Hematopoietic multipotent progenitor cell treated with erythropoietin and hydrocortisone succinate and interleukin-3 and kit ligand, for 15 days (in vitro differentiated cells): ENCODE measurements around the gene CCNB1IP1.
"Not testable (repeated sequence)": the region's sequence is repeated elsewhere in the genome, so short reads cannot be mapped to it uniquely, and the experiment has no call there.

Experiments
- DNase-seq: peaks from one replicate; pipeline ENCODE4 v3.0.0-alpha.2; 2015; ENCODE audit warnings: low spot score

Gene CCNB1IP1

GRCh38 chr14:20332788-20333493 lies at the start of gene CCNB1IP1:
CCNB1IP1 (minus strand) TSS chr14:20333279; CDS start chr14:20316523, 16,756 bp downstream.
- peak; percentile 64 for DNase-seq

GRCh38 chr14:20382526-20382925 lies 49.4 kb upstream of the CCNB1IP1 start:
- DNase-seq = no peak

GRCh38 chr14:20381341-20381740 lies 48.3 kb upstream of the CCNB1IP1 start:
- no peak for DNase-seq

GRCh38 chr14:20380681-20381080 lies 47.6 kb upstream of the CCNB1IP1 start:
- no peak for DNase-seq

GRCh38 chr14:20379743-20380142 lies 46.7 kb upstream of the CCNB1IP1 start:
- no peak for DNase-seq

GRCh38 chr14:20377171-20377570 lies 44.1 kb upstream of the CCNB1IP1 start:
- no peak for DNase-seq

GRCh38 chr14:20376071-20376588 lies 43.1 kb upstream of the CCNB1IP1 start:
- DNase-seq = no peak

- DNase-seq = no peak
These were observed 42.4 kb upstream of the CCNB1IP1 start for GRCh38 chr14:20375471-20375870.

GRCh38 chr14:20372796-20373195 lies 39.7 kb upstream of the CCNB1IP1 start:
- DNase-seq = no peak

GRCh38 chr14:20365928-20366327 lies 32.8 kb upstream of the CCNB1IP1 start:
- DNase-seq = no peak

GRCh38 chr14:20358474-20358873 lies 25.4 kb upstream of the CCNB1IP1 start:
- not testable (repeated sequence) for DNase-seq

- no peak for DNase-seq
These were observed 23.3 kb upstream of the CCNB1IP1 start for GRCh38 chr14:20356422-20356821.

- no peak for DNase-seq
These were observed 17.8 kb upstream of the CCNB1IP1 start for GRCh38 chr14:20350860-20351259.

GRCh38 chr14:20350282-20350681 lies 17.2 kb upstream of the CCNB1IP1 start:
- DNase-seq = no peak

GRCh38 chr14:20347747-20348146 lies 14.7 kb upstream of the CCNB1IP1 start:
- DNase-seq = no peak

GRCh38 chr14:20346713-20347112 lies 13.6 kb upstream of the CCNB1IP1 start:
- no peak for DNase-seq

GRCh38 chr14:20345366-20345765 lies 12.3 kb upstream of the CCNB1IP1 start:
- no peak for DNase-seq

- no peak for DNase-seq
These were observed 10.8 kb upstream of the CCNB1IP1 start for GRCh38 chr14:20343862-20344220.

- peak; percentile 96 for DNase-seq
These were observed 10.2 kb upstream of the CCNB1IP1 start, which contains the start of gene PARP2 for GRCh38 chr14:20343092-20343861. PARP2 (plus strand) TSS chr14:20343635; CDS start chr14:20343642, 7 bp downstream.

- no peak for DNase-seq
These were observed 8.6 kb upstream of the CCNB1IP1 start for GRCh38 chr14:20341646-20342045.

GRCh38 chr14:20341032-20341431 lies 8.0 kb upstream of the CCNB1IP1 start:
- DNase-seq = not testable (repeated sequence)

GRCh38 chr14:20334017-20334416 lies 938 bp upstream of the CCNB1IP1 start:
- DNase-seq = no peak

- DNase-seq = no peak
These were observed 389 bp upstream of the CCNB1IP1 start for GRCh38 chr14:20333494-20333841.
